GM12865 (cell line): Measurements from ENCODE around the gene ZFP36L1.

Source experiments
- DNase-seq: peaks from one replicate; pipeline ENCODE4 v3.0.0; 2010; ENCODE audit warnings: low read depth
- H3K4me3 ChIP-seq: 2 replicates; pipeline ENCODE4 v1.5.1; 2011; ENCODE audit warnings: mild to moderate bottlenecking, low read depth, low read length, control low read depth
- CTCF ChIP-seq: IDR thresholded peaks from 2 replicates; pipeline ENCODE4 v1.5.1; 2011; ENCODE audit warnings: low read length, control low read depth, low read depth, inconsistent platforms; ENCODE audit not compliant: insufficient read depth; ENCODE audit errors: missing control alignments

Gene ZFP36L1

GRCh38 chr14:68755016-68755353, 37.9 kb downstream of the ZFP36L1 start:
- no peak for TF ChIP-seq CTCF
- DNase-seq: no peak
- no peak overlapping the region for H3K4me3 ChIP-seq

- DNase-seq: no peak
- no peak overlapping the region for H3K4me3 ChIP-seq
- no peak for TF ChIP-seq CTCF
Observed at GRCh38 chr14:68753690-68754089, 39.2 kb downstream of the ZFP36L1 start.

GRCh38 chr14:68752271-68753006, 40.4 kb downstream of the ZFP36L1 start:
- no peak for TF ChIP-seq CTCF
- no peak overlapping the region for H3K4me3 ChIP-seq
- DNase-seq: no peak

- TF ChIP-seq CTCF: no peak
- no peak overlapping the region for H3K4me3 ChIP-seq
- DNase-seq: no peak
Observed at GRCh38 chr14:68749487-68750475, 43.1 kb downstream of the ZFP36L1 start.

GRCh38 chr14:68748691-68749090, 44.2 kb downstream of the ZFP36L1 start:
- TF ChIP-seq CTCF: no peak
- no peak overlapping the region for H3K4me3 ChIP-seq
- no peak for DNase-seq

GRCh38 chr14:68748260-68748659, 44.6 kb downstream of the ZFP36L1 start:
- no peak overlapping the region for H3K4me3 ChIP-seq
- no peak for TF ChIP-seq CTCF
- DNase-seq: no peak
